ENCODE measurements around the gene CHDH.

CHDH gene

DNA sequence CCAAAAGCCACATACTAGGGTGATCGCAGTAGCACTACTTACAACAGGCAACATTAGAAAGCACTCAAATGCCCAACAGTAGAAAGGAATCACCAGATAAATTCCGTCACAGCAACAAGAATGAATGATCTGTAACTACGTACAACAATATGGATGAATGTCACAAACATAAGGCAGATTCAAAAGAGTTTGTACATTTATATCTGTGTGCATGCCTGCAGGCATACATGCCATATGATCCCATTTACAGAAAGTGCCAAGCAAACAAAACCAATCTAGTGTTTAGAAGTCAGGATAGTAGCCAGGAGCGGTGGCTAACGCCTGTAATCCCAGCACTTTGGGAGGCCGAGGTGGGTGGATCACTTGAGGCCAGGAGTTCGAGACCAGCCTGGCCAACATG, 3.7 kb upstream of the CHDH start:
- Histone ChIP-seq H3K9me2 (replicated peaks; ENCODE audit: control insufficient read depth, low read length) (no peaks in the 10 kb centered on the region), H3F3A (ENCODE audit: control insufficient read depth, insufficient read depth) (no peaks in the 10 kb centered on the region), H3K36me3 (ENCODE audit: control insufficient read depth, low read length) (no peaks in the 10 kb centered on the region)

GRCh38 chr3:53846851-53847155, 584 bp upstream of the CHDH start:
- Histone ChIP-seq H3K27me3 (ENCODE audit: control insufficient read depth, low read length) (peaks cover 51% of the 10 kb centered on the region), H3K4me3 (ENCODE audit: low read length) (no peak overlapping the region), H3K4me2 (ENCODE audit: low read length) (no peak overlapping the region)

More for the DNA sequence above, 3.7 kb upstream of the CHDH start:
- H3K27me3 ChIP-seq (ENCODE audit: control insufficient read depth, low read length), result peaks cover 27% of the 10 kb centered on the region
- no peaks in the 10 kb centered on the region for H3K9me3 ChIP-seq (ENCODE audit: control insufficient read depth, insufficient read depth, low read length)
- H3K79me2 ChIP-seq (ENCODE audit: control insufficient read depth, low read length), result no peaks in the 10 kb centered on the region
- no peak overlapping the region for H3K4me2 ChIP-seq (ENCODE audit: low read length)
- no peak overlapping the region for H3K27ac ChIP-seq (ENCODE audit: low read depth, low read length)
- TF ChIP-seq, protein P1, sequence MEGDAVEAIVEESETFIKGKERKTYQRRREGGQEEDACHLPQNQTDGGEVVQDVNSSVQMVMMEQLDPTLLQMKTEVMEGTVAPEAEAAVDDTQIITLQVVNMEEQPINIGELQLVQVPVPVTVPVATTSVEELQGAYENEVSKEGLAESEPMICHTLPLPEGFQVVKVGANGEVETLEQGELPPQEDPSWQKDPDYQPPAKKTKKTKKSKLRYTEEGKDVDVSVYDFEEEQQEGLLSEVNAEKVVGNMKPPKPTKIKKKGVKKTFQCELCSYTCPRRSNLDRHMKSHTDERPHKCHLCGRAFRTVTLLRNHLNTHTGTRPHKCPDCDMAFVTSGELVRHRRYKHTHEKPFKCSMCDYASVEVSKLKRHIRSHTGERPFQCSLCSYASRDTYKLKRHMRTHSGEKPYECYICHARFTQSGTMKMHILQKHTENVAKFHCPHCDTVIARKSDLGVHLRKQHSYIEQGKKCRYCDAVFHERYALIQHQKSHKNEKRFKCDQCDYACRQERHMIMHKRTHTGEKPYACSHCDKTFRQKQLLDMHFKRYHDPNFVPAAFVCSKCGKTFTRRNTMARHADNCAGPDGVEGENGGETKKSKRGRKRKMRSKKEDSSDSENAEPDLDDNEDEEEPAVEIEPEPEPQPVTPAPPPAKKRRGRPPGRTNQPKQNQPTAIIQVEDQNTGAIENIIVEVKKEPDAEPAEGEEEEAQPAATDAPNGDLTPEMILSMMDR (IDR thresholded peaks at IDR 0.05; ENCODE audit: low read depth, low read length, poor library complexity, severe bottlenecking), result no peak
- TF ChIP-seq EZH2phosphoT487 (IDR thresholded peaks at IDR 0.05; ENCODE audit: borderline replicate concordance, low read length), result no peak
- H4K20me1 ChIP-seq (ENCODE audit: control insufficient read depth, insufficient read depth, low read depth, low read length), result no peaks in the 10 kb centered on the region
- H3K4me1 ChIP-seq (ENCODE audit: control insufficient read depth, low read length), result peaks cover 5% of the 10 kb centered on the region
- no peak overlapping the region for H3K4me3 ChIP-seq (ENCODE audit: low read length)

GRCh38 chr3:53845881-53846133, 412 bp downstream of the CHDH start:
- no peaks in the 10 kb centered on the region for H3K79me2 ChIP-seq (ENCODE audit: control insufficient read depth, low read length)
- no peaks in the 10 kb centered on the region for H3F3A ChIP-seq (ENCODE audit: control insufficient read depth, insufficient read depth)
- H3K36me3 ChIP-seq (ENCODE audit: control insufficient read depth, low read length), result no peaks in the 10 kb centered on the region
- peak overlapping the region; percentile 56 for H3K4me2 ChIP-seq (ENCODE audit: low read length)
- TF ChIP-seq, protein P1 (IDR thresholded peaks at IDR 0.05; ENCODE audit: low read depth, low read length, poor library complexity, severe bottlenecking), result no peak
- no peak; the same call in 1 of the 2 replicates for TF ChIP-seq EZH2phosphoT487 (IDR thresholded peaks at IDR 0.05; ENCODE audit: borderline replicate concordance, low read length)
- peak overlapping the region; percentile 42 for H3K4me3 ChIP-seq (ENCODE audit: low read length)
- no peaks in the 10 kb centered on the region for H4K20me1 ChIP-seq (ENCODE audit: control insufficient read depth, insufficient read depth, low read depth, low read length)
- H3K9me3 ChIP-seq (ENCODE audit: control insufficient read depth, insufficient read depth, low read length), result no peaks in the 10 kb centered on the region
- no peak overlapping the region for H3K27ac ChIP-seq (ENCODE audit: low read depth, low read length)
- peaks cover 10% of the 10 kb centered on the region for H3K4me1 ChIP-seq (ENCODE audit: control insufficient read depth, low read length)
- no peaks in the 10 kb centered on the region for H3K9me2 ChIP-seq (replicated peaks; ENCODE audit: control insufficient read depth, low read length)
- H3K27me3 ChIP-seq (ENCODE audit: control insufficient read depth, low read length), result peaks cover 51% of the 10 kb centered on the region

More at GRCh38 chr3:53846851-53847155, 584 bp upstream of the CHDH start:
- Histone ChIP-seq H4K20me1 (ENCODE audit: control insufficient read depth, insufficient read depth, low read depth, low read length) (no peaks in the 10 kb centered on the region), H3K4me1 (ENCODE audit: control insufficient read depth, low read length) (peaks cover 10% of the 10 kb centered on the region), H3K9me3 (ENCODE audit: control insufficient read depth, insufficient read depth, low read length) (no peaks in the 10 kb centered on the region), H3K9me2 (replicated peaks; ENCODE audit: control insufficient read depth, low read length) (no peaks in the 10 kb centered on the region), H3K36me3 (ENCODE audit: control insufficient read depth, low read length) (no peaks in the 10 kb centered on the region), H3F3A (ENCODE audit: control insufficient read depth, insufficient read depth) (no peaks in the 10 kb centered on the region), H3K79me2 (ENCODE audit: control insufficient read depth, low read length) (no peaks in the 10 kb centered on the region), H3K27ac (ENCODE audit: low read depth, low read length) (no peak overlapping the region)
- no peak for TF ChIP-seq EZH2phosphoT487 (IDR thresholded peaks at IDR 0.05; ENCODE audit: borderline replicate concordance, low read length)
- TF ChIP-seq, protein P1 (IDR thresholded peaks at IDR 0.05; ENCODE audit: low read depth, low read length, poor library complexity, severe bottlenecking), result no peak
